Lower lobe of right lung (tissue), 2 donors: Measurements from ENCODE around the gene RBKS. TPM values are rescaled to one million over a fixed set of nuclear protein-coding genes. Genes with fewer than 3 reads are reported as not detected.

Source experiments
- ATAC-seq, 2 donors: fragments of 200-7000 bp; cut with Tn5 transposase; one replicate each; pipeline ENCODE4 v1.9.1; 2020 to 2022; ENCODE audit warnings: mild to moderate bottlenecking in 2 of 2, moderate library complexity in 2 of 2
- DNase-seq: peaks from one replicate; pipeline ENCODE4 v3.0.0-alpha.2; 2020
- H3K27ac ChIP-seq: fragments of 200-600 bp; one replicate; pipeline ENCODE4 v1.8.0; 2022
- H3K27me3 ChIP-seq: fragments of 200-600 bp; one replicate; pipeline ENCODE4 v1.8.0; 2022; ENCODE audit warnings: low read depth
- H3K36me3 ChIP-seq: fragments of 200-600 bp; one replicate; pipeline ENCODE4 v1.8.0; 2022; ENCODE audit warnings: mild to moderate bottlenecking
- H3K4me1 ChIP-seq: fragments of 200-600 bp; one replicate; pipeline ENCODE4 v1.8.0; 2022
- H3K4me3 ChIP-seq: fragments of 200-600 bp; one replicate; pipeline ENCODE4 v1.8.0; 2022; ENCODE audit warnings: mild to moderate bottlenecking
- H3K9me3 ChIP-seq: fragments of 200-600 bp; one replicate; pipeline ENCODE4 v1.8.0; 2022
- intact Hi-C: fragments of 100-400 bp; cut with DNase I; formaldehyde crosslinking; loops from one replicate; pipeline ENCODE4 v1.11.0; 2022
- total RNA-seq: library from RNA; stranded (reverse); fragmentation: NEBNext Ultra II Directional; extraction: Animal tissue kit (Norgen Biotek cat#: 25700); gene quantifications from one replicate; pipeline ENCODE4 v1.2.1, GENCODE V29; 2021
- TF ChIP-seq, protein P1 (sequence below): fragments of 200-600 bp; IDR thresholded peaks from one replicate; pipeline ENCODE4 v1.8.0; 2022; ENCODE audit warnings: antibody characterized with exemption, mild to moderate bottlenecking
- donor health status: DM: no; HTN: yes; CAD: no; lungs with severe emphysema.

RBKS gene
- total RNA-seq, 1 donor from 2014 or later = 2.2 TPM

DNA sequence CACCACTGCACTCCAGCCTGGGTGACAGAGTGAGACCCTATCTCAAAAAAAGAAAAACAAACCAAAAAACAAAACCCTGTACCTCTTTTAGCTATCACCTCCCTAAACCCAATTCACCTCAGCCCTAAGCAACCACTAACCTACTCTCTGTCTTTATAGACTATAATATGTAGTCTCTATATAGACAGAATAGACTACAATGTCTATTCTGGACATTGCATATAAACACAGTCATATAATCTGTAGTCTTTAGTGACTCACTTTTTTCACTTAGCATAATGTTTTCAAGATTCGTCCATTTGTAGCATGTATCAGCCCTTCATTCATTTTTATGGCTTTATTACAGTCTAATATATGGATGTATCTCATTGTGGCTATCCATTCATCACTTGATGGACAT, 155.9 kb downstream of the RBKS start:
- H3K27ac ChIP-seq = no peak overlapping the region
- TF ChIP-seq, protein P1, sequence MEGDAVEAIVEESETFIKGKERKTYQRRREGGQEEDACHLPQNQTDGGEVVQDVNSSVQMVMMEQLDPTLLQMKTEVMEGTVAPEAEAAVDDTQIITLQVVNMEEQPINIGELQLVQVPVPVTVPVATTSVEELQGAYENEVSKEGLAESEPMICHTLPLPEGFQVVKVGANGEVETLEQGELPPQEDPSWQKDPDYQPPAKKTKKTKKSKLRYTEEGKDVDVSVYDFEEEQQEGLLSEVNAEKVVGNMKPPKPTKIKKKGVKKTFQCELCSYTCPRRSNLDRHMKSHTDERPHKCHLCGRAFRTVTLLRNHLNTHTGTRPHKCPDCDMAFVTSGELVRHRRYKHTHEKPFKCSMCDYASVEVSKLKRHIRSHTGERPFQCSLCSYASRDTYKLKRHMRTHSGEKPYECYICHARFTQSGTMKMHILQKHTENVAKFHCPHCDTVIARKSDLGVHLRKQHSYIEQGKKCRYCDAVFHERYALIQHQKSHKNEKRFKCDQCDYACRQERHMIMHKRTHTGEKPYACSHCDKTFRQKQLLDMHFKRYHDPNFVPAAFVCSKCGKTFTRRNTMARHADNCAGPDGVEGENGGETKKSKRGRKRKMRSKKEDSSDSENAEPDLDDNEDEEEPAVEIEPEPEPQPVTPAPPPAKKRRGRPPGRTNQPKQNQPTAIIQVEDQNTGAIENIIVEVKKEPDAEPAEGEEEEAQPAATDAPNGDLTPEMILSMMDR = no peak
- intact Hi-C loops = no loop called here
- peaks cover 50% of the 10 kb centered on the region for H3K4me1 ChIP-seq
- DNase-seq (no peak), ATAC-seq (no peak)
- no peak overlapping the region for H3K4me3 ChIP-seq
- H3K36me3 ChIP-seq = no peaks in the 10 kb centered on the region
- no peaks in the 10 kb centered on the region for H3K27me3 ChIP-seq
- H3K9me3 ChIP-seq = no peaks in the 10 kb centered on the region

Other genes with a start within 250 kb of the RBKS start
- 29.6 TPM for gene SUPT7L, start 226.8 kb downstream of the RBKS start, total RNA-seq
- gene SLC4A1AP, start 226.5 kb downstream of the RBKS start, total RNA-seq = 19.6 TPM
- gene MRPL33, start 118.7 kb downstream of the RBKS start, total RNA-seq = 93.3 TPM
- 39.5 TPM for gene BABAM2, start 342 bp upstream of the RBKS start, total RNA-seq